HEK293T (cell line): ENCODE results near the gene EPOP.

Source experiments
- BHLHE40 ChIP-seq: fragments of 450-650 bp; IDR thresholded peaks from 2 replicates; pipeline ENCODE4 v1.6.1; 2016; ENCODE audit warnings: mild to moderate bottlenecking, moderate library complexity, borderline replicate concordance
- CTBP1 ChIP-seq: fragments of 450-650 bp; IDR thresholded peaks from 2 replicates; pipeline ENCODE4 v1.6.1; 2016; ENCODE audit warnings: borderline replicate concordance
- ELF4 ChIP-seq: fragments of 450-650 bp; IDR thresholded peaks from 2 replicates; pipeline ENCODE4 v1.6.1; 2017; ENCODE audit warnings: antibody characterized with exemption
- FOXA1 ChIP-seq: fragments of 450-650 bp; IDR thresholded peaks from 2 replicates; pipeline ENCODE4 v1.6.1; 2016; ENCODE audit warnings: mild to moderate bottlenecking
- FOXK2 ChIP-seq: fragments of 450-650 bp; IDR thresholded peaks from 2 replicates; pipeline ENCODE4 v1.6.1; 2016; ENCODE audit warnings: mild to moderate bottlenecking
- HDGF ChIP-seq: fragments of 450-650 bp; IDR thresholded peaks from 2 replicates; pipeline ENCODE4 v1.6.1; 2017; ENCODE audit warnings: antibody characterized with exemption, borderline replicate concordance
- NFRKB ChIP-seq: fragments of 450-650 bp; IDR thresholded peaks from 2 replicates; pipeline ENCODE4 v1.6.1; 2016; ENCODE audit warnings: mild to moderate bottlenecking, moderate library complexity
- PKNOX1 ChIP-seq: fragments of 450-650 bp; IDR thresholded peaks from 2 replicates; pipeline ENCODE4 v1.6.1; 2016
- SP1 ChIP-seq: fragments of 450-650 bp; IDR thresholded peaks from 2 replicates; pipeline ENCODE4 v1.6.1; 2017
- SUZ12 ChIP-seq: fragments of 450-650 bp; IDR thresholded peaks from 2 replicates; pipeline ENCODE4 v1.6.1; 2016; ENCODE audit warnings: mild to moderate bottlenecking
- ZNF384 ChIP-seq: fragments of 450-650 bp; IDR thresholded peaks from 2 replicates; pipeline ENCODE4 v1.6.1; 2016

- TF ChIP-seq ELF4 (no peak), BHLHE40 (no peak), ZNF384 (no peak), FOXA1 (no peak), SP1 (no peak), NFRKB (no peak), PKNOX1 (no peak), FOXK2 (no peak), CTBP1 (no peak), SUZ12 (no peak), HDGF (no peak)
Observed at GRCh38 chr17:38717139-38717745, 42.5 kb upstream of the EPOP start.
